Measurements from ENCODE around the gene LRFN2.

DNA sequence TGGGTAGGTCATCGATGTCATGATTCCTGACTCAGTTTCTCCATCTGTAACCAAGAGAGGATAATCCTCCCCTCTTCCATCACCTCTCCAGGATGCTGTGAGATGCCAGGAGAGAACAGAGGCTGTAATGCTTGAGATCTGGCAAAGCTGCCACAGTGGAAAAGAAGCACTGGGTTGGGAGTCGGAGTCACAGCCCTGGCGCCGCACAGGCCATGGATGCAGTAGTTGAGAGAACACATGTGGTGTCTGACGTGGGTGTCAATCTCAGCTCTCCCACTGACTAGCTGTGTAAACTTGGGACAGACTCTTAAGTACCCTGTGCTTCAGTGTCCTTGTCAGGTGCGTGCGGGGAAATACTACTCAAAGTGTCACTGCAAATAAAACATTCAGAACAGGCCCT lies 47.3 kb downstream of the LRFN2 start:
- TF ChIP-seq, protein P1, sequence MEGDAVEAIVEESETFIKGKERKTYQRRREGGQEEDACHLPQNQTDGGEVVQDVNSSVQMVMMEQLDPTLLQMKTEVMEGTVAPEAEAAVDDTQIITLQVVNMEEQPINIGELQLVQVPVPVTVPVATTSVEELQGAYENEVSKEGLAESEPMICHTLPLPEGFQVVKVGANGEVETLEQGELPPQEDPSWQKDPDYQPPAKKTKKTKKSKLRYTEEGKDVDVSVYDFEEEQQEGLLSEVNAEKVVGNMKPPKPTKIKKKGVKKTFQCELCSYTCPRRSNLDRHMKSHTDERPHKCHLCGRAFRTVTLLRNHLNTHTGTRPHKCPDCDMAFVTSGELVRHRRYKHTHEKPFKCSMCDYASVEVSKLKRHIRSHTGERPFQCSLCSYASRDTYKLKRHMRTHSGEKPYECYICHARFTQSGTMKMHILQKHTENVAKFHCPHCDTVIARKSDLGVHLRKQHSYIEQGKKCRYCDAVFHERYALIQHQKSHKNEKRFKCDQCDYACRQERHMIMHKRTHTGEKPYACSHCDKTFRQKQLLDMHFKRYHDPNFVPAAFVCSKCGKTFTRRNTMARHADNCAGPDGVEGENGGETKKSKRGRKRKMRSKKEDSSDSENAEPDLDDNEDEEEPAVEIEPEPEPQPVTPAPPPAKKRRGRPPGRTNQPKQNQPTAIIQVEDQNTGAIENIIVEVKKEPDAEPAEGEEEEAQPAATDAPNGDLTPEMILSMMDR (IDR thresholded peaks at IDR 0.05), result no peak
- no peak for TF ChIP-seq POLR2A (IDR thresholded peaks at IDR 0.05)
